Panc1 (cell line): ENCODE results near the gene TRIM68. TPM values are rescaled to one million over a fixed set of nuclear protein-coding genes. Genes with fewer than 3 reads are reported as not detected.

Source experiments
- ATAC-seq: fragments of 200-7000 bp; cut with Tn5 transposase; 2 replicates; pipeline ENCODE4 v1.9.1; 2020; ENCODE audit warnings: mild to moderate bottlenecking, moderate library complexity
- BruUV-seq: library from RNA; stranded (reverse); fragments of 400-500 nt; replicated peaks from 2 replicates; lab custom pipeline; 2021; lab: Mats Ljungman, UMichigan
- CTCF ChIA-PET: fragments of 300-600 bp; sonication (Branson Sonifier 250); formaldehyde crosslinking; loops from one replicate; lab custom pipeline; 2022; ENCODE audit warnings: antibody characterized with exemption; lab: Charles Lee
- POLR2A ChIA-PET: fragments of 300-600 bp; sonication (Branson Sonifier 250); formaldehyde crosslinking; loops from one replicate; lab custom pipeline; 2022; ENCODE audit warnings: antibody characterized with exemption; lab: Charles Lee
- DNase-seq: peaks from one replicate; pipeline ENCODE4 v3.0.0-alpha.2; 2010; ENCODE audit warnings: low read depth, low spot score
- H3K27ac ChIP-seq: 2 replicates; pipeline ENCODE4 v1.5.1; 2011; ENCODE audit warnings: mild to moderate bottlenecking, low read length, inconsistent platforms
- H3K27me3 ChIP-seq: fragments of 200-500 bp; sonication (Bioruptor generic); 2 replicates; pipeline ENCODE4 v1.6.0; 2014; ENCODE audit warnings: low read length, inconsistent platforms; ENCODE audit not compliant: control insufficient read depth, insufficient read depth
- H3K36me3 ChIP-seq: fragments of 200-500 bp; sonication (Bioruptor generic); 2 replicates; pipeline ENCODE4 v1.5.1; 2014; ENCODE audit warnings: inconsistent platforms, mild to moderate bottlenecking, low read length, moderate library complexity; ENCODE audit not compliant: control insufficient read depth, insufficient read depth
- H3K4me1 ChIP-seq: 2 replicates; pipeline ENCODE4 v1.5.1; 2011; ENCODE audit warnings: inconsistent platforms, mild to moderate bottlenecking, low read length, moderate library complexity; ENCODE audit not compliant: control insufficient read depth, insufficient read depth
- H3K4me3 ChIP-seq, 2 experiments: 2 replicates each; pipeline ENCODE4 v1.5.1; 2011 to 2012; ENCODE audit warnings: low read depth in 2 of 2, low read length in 2 of 2, mild to moderate bottlenecking in 2 of 2, inconsistent platforms in 1 of 2, moderate library complexity in 1 of 2
- H3K9me3 ChIP-seq: fragments of 200-500 bp; sonication (Bioruptor generic); 2 replicates; pipeline ENCODE4 v1.5.1; 2014; ENCODE audit warnings: low read depth, mild to moderate bottlenecking, inconsistent platforms, low read length, moderate library complexity; ENCODE audit not compliant: control insufficient read depth, insufficient read depth
- POLR2AphosphoS5 ChIP-seq: IDR thresholded peaks from 2 replicates; pipeline ENCODE4 v1.6.1; 2012; ENCODE audit warnings: mild to moderate bottlenecking, low read depth, low read length, moderate library complexity
- SIN3A ChIP-seq: IDR thresholded peaks from 2 replicates; pipeline ENCODE4 v1.6.1; 2012; ENCODE audit warnings: low read depth, mild to moderate bottlenecking, low read length, moderate library complexity, borderline replicate concordance; ENCODE audit not compliant: insufficient read depth
- TCF7L2 ChIP-seq: IDR thresholded peaks from 2 replicates; pipeline ENCODE4 v1.6.1; 2011; ENCODE audit warnings: mild to moderate bottlenecking, low read depth, low read length, inconsistent platforms
- in situ Hi-C: cut with HindIII; loops from 2 replicates; pipeline ENCODE4 v1.10.0; 2016; ENCODE audit warnings: low sequenced_read_pairs, low pct_unique_long_range_greater_than_20kb
- intact Hi-C: fragments of 100-400 bp; cut with micrococcal nuclease; formaldehyde crosslinking; loops from one replicate; pipeline ENCODE4 v1.10.0; 2022; ENCODE audit not compliant: unreplicated experiment
- total RNA-seq: library from RNA; stranded (reverse); gene quantifications from one replicate; pipeline ENCODE4 v1.2.1, GENCODE V29; 2021; ENCODE audit not compliant: unreplicated experiment
- TF ChIP-seq, protein P1 (sequence below): fragments of 450-650 bp; IDR thresholded peaks from 2 replicates; pipeline ENCODE4 v1.5.1; 2017; ENCODE audit warnings: mild to moderate bottlenecking
- TF ChIP-seq, protein P2 (sequence below), 2 experiments: IDR thresholded peaks; 2 replicates each; pipeline ENCODE4 v1.6.1; 2011 to 2012; ENCODE audit warnings: low read depth in 2 of 2, control low read depth in 1 of 2, low read length in 1 of 2, mild to moderate bottlenecking in 1 of 2, moderate library complexity in 1 of 2; ENCODE audit not compliant: insufficient read depth in 1 of 2

The TRIM68 gene
- total RNA-seq, 1 experiment from 2014 or later, result 18.5 TPM

DNA sequence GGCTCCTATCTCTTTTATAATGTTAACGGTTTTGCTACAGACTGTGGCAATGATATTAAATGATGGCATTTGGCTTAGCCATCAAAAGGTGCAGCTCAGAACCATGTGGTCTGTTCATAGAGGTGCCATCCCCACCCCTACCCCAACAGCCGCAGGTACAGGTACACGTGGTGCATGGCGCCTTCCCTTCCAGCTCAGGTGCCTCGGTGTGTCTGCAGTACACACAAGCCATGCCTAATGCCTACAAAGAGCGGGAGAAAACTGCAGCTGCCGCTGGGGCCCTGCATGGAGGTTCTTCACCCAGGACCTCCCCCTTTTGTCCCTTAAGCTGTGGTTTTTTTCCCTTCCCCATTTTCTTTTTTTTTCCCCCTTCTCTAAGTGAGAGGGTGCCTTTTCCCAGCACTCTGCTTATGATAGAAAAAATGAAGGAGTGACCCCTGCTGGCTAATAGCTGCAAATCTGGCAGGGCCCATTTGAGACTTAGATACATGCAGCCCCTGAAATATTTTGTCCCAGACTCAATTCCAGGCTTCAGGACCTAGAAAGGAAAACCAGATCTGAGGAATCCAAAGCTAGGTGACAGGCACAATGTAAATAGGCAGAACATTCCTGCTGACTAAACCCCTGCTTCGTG, 56.6 kb downstream of the TRIM68 start:
- Histone ChIP-seq H3K4me3 (no peak overlapping the region), H3K27ac (no peak overlapping the region), H3K27me3 (peaks cover 3% of the 10 kb centered on the region; the same call in 1 of the 2 replicates), H3K9me3 (no peaks in the 10 kb centered on the region), H3K36me3 (no peaks in the 10 kb centered on the region), H3K4me1 (no peaks in the 10 kb centered on the region)
- TF ChIP-seq POLR2AphosphoS5 (no peak), SIN3A (no peak), TCF7L2 (no peak)
- TF ChIP-seq, protein P1, sequence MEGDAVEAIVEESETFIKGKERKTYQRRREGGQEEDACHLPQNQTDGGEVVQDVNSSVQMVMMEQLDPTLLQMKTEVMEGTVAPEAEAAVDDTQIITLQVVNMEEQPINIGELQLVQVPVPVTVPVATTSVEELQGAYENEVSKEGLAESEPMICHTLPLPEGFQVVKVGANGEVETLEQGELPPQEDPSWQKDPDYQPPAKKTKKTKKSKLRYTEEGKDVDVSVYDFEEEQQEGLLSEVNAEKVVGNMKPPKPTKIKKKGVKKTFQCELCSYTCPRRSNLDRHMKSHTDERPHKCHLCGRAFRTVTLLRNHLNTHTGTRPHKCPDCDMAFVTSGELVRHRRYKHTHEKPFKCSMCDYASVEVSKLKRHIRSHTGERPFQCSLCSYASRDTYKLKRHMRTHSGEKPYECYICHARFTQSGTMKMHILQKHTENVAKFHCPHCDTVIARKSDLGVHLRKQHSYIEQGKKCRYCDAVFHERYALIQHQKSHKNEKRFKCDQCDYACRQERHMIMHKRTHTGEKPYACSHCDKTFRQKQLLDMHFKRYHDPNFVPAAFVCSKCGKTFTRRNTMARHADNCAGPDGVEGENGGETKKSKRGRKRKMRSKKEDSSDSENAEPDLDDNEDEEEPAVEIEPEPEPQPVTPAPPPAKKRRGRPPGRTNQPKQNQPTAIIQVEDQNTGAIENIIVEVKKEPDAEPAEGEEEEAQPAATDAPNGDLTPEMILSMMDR, result peak; percentile 71
- TF ChIP-seq, protein P2, sequence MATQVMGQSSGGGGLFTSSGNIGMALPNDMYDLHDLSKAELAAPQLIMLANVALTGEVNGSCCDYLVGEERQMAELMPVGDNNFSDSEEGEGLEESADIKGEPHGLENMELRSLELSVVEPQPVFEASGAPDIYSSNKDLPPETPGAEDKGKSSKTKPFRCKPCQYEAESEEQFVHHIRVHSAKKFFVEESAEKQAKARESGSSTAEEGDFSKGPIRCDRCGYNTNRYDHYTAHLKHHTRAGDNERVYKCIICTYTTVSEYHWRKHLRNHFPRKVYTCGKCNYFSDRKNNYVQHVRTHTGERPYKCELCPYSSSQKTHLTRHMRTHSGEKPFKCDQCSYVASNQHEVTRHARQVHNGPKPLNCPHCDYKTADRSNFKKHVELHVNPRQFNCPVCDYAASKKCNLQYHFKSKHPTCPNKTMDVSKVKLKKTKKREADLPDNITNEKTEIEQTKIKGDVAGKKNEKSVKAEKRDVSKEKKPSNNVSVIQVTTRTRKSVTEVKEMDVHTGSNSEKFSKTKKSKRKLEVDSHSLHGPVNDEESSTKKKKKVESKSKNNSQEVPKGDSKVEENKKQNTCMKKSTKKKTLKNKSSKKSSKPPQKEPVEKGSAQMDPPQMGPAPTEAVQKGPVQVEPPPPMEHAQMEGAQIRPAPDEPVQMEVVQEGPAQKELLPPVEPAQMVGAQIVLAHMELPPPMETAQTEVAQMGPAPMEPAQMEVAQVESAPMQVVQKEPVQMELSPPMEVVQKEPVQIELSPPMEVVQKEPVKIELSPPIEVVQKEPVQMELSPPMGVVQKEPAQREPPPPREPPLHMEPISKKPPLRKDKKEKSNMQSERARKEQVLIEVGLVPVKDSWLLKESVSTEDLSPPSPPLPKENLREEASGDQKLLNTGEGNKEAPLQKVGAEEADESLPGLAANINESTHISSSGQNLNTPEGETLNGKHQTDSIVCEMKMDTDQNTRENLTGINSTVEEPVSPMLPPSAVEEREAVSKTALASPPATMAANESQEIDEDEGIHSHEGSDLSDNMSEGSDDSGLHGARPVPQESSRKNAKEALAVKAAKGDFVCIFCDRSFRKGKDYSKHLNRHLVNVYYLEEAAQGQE (IDR thresholded peaks at IDR 0.05; ENCODE audit: insufficient read depth in 1 of 2, low read depth in 2 of 2, low read length in 1 of 2), result no peak
- intact Hi-C loops (no loop called here), in situ Hi-C loops (no loop called here)
- ATAC-seq, result peak; percentile 42; the same call in 1 of the 2 replicates
- no peak for DNase-seq
- POLR2A ChIA-PET, result no interaction called here
- CTCF ChIA-PET, result interaction anchor here (0.6 to 1.5 kb wide), 2 partner anchors 19 to 364 kb away, joined by 3 to 4 read pairs; no protein-coding TSS in a partner anchor
- BruUV-seq, result no TSS peak

Other genes starting within 250 kb of the TRIM68 start
- not detected for gene OR52B4, start 239.8 kb downstream of the TRIM68 start, total RNA-seq
- gene TRIM21, start 214.5 kb downstream of the TRIM68 start, total RNA-seq, result 31.7 TPM
- gene OR52K2, start 158.9 kb downstream of the TRIM68 start, total RNA-seq, result not detected
- gene OR52K1, start 125.6 kb downstream of the TRIM68 start, total RNA-seq, result not detected
- not detected for gene OR52M1, start 63.0 kb downstream of the TRIM68 start, total RNA-seq
- not detected for gene OR52I2, start 26.5 kb downstream of the TRIM68 start, total RNA-seq
- gene OR52I1, start 14.2 kb downstream of the TRIM68 start, total RNA-seq, result not detected
- gene OR51D1, start 29.2 kb upstream of the TRIM68 start, total RNA-seq, result not detected
- gene OR51E1, start 35.8 kb upstream of the TRIM68 start, total RNA-seq, result not detected
- not detected for gene OR51E2, start 89.6 kb upstream of the TRIM68 start, total RNA-seq
- gene MMP26, start 96.6 kb upstream of the TRIM68 start, total RNA-seq, result not detected
- not detected for gene OR51F1, start 161.7 kb upstream of the TRIM68 start, total RNA-seq
- gene OR52R1, start 196.1 kb upstream of the TRIM68 start, total RNA-seq, result not detected
- not detected for gene OR51F2, start 213.1 kb upstream of the TRIM68 start, total RNA-seq
- not detected for gene OR51S1, start 241.0 kb upstream of the TRIM68 start, total RNA-seq